Endothelial cell of hepatic sinusoid (primary cell): ENCODE results near the gene LILRB1.
"Not testable (repeated sequence)": the region's sequence is repeated elsewhere in the genome, so short reads cannot be mapped to it uniquely, and the experiment has no call there.

Experiments
- in situ Hi-C: cut with HindIII; loops from 2 replicates; pipeline ENCODE4 v1.10.0; 2017; ENCODE audit warnings: low sequenced_read_pairs

LILRB1 gene

DNA sequence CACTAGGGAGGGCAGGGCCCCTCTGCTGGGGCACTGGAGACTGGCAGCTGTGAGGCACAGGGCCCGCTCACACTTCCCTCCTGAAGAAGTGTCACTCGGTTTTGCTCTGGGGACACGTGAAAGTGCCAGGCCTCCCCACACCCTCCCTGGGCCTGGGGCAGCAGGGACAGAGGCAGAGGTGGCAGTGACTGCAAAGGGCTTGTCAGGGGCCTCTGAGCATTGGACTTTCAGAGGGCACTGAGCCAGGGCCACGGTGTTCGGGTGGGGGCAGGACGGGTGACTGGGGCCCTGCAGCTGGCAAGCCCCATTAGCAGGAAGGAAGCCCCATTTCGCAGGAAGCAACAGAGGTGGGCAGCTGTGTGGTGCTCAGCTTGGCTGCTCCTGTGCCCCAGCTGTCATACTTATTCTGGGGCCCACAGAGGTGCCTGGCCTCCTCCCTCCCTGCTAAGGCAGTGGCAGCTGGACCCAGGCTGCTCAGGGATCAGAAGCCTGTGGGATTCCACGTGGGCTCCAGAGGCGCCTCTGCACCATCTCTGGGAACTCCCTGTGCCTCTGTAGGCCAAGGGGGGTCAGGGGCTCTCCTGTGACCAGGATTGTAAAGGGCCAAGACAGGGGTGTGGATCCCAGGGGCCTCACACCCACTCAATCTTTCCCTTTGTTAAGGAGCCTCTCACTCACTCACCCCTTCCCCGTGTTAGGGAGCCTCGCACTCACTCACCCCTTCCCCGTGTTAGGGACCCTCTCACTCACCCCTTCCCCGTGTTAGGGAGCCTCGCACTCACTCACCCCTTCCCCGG is 5.2 kb upstream of the LILRB1 start:
- in situ Hi-C loops, result not testable (repeated sequence)

DNA sequence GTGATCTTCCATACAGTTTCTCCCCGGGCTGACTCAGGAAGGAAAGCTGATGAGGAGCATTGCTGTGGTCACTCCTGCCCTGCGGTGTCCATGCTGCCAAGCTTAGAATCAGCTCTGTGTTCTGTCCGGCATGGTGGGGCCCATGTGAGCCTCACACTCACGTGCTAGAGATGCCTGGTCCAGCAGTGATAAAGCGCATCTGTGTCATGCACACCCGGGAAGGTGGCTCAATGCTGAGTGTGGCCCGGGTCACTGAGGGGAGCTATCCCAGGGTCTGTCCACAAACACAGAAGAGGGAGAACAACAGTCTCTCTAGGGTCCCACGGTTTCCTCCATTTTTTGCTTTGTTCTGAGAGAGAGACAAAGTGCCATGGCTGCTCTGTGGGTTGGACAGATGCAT is 3.5 kb upstream of the LILRB1 start:
- in situ Hi-C loops, result no loop called here

DNA sequence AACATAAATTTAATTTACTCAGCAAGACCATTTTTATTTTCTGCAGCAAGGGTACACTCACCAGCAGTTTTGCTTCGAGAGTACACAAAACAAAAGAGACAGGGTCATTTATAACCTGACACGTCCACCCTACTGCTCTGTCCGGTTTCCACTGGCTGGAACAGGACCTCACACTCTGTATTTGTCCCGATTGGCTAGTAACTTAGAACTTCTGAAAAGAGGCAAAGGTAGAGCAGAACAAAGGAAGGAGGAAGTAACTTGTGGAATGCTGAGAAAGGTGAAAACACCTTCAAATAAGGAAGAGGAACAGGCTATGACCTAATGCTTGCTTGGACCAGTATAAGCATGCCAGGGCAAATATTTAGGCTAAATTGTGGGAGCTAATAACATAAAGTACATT is 2.4 kb upstream of the LILRB1 start:
- in situ Hi-C loops, result not testable (repeated sequence)

DNA sequence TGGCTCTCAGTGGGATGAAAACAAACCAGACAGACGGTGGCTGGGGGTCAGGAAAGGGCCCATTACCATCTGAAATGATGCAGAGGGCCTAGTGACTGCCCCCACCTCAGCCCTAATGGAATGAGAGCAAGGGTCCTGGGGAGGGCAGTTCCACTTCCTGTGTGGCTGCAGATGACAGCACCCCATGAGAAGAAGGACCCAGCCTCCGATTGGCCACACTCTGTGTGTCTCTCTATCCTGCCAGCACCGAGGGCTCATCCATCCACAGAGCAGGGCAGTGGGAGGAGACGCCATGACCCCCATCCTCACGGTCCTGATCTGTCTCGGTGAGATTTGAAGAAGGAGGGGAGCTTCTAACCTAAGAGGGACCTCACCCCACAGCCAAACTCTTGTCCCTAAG is 498 bp downstream of the LILRB1 start:
- in situ Hi-C loops, result no loop called here

DNA sequence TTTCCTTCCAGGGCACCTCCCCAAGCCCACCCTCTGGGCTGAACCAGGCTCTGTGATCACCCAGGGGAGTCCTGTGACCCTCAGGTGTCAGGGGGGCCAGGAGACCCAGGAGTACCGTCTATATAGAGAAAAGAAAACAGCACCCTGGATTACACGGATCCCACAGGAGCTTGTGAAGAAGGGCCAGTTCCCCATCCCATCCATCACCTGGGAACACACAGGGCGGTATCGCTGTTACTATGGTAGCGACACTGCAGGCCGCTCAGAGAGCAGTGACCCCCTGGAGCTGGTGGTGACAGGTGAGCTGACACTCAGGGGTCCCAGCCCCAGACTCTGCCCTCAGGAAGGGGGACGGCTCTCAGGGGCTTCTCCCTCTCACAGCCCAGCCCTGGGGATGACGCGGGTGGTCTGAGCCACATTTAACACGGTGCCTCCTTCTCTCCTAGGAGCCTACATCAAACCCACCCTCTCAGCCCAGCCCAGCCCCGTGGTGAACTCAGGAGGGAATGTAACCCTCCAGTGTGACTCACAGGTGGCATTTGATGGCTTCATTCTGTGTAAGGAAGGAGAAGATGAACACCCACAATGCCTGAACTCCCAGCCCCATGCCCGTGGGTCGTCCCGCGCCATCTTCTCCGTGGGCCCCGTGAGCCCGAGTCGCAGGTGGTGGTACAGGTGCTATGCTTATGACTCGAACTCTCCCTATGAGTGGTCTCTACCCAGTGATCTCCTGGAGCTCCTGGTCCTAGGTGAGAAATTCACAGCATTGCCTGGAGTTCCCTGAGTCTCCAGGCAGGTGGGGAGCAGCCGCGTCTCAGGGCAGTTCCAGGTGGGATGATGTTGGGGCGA is 1.4 kb downstream of the LILRB1 start:
- in situ Hi-C loops, result not testable (repeated sequence)

DNA sequence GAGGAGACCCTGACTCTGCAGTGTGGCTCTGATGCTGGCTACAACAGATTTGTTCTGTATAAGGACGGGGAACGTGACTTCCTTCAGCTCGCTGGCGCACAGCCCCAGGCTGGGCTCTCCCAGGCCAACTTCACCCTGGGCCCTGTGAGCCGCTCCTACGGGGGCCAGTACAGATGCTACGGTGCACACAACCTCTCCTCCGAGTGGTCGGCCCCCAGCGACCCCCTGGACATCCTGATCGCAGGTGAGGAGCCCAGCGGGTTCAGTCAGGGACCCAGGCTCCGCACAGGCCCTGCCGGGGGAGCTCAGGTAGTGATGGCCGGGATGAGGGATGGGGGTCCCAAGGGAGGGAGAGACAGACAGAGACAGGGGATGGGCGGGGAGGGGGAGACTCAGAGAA is 2.2 kb downstream of the LILRB1 start:
- in situ Hi-C loops, result not testable (repeated sequence)

DNA sequence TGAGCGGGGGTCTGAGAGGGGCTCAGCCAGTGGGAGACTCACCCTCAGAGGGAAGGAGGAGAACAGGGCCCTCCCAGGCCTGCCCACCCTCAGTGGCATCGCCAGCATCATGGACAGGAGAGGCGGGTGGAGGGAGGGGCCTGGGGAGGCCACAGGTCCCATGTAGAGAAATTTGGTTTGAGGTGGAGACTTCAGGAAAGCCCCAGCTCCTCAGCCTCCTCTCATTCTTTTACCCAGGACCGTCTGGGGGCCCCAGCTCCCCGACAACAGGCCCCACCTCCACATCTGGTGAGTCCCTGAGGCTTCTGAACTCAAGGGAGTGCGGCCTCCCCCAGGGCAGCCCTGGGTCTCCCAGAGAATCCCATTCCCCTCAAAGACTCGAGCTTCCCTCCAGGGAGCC is 3.1 kb downstream of the LILRB1 start:
- in situ Hi-C loops, result no loop called here

DNA sequence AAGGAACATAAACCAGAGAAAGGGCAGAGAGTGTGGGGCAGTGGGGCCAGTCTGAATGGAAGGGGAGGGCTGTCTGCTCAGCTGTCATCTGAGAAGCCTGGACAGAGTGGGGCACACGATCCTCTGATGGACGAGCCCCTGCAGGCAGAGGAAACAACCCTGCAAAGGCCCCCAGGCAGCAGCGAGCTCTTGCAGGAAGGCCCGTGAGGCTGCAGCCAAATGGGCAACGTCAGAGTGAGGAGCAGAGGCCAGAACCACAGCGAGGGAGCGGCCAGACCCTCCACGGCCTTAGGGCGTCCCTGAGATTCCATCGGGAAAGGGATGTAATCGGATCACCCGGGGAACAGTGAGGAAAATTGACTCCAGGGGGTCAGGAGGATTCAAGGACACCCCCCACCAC is 5.8 kb downstream of the LILRB1 start:
- in situ Hi-C loops, result not testable (repeated sequence)

DNA sequence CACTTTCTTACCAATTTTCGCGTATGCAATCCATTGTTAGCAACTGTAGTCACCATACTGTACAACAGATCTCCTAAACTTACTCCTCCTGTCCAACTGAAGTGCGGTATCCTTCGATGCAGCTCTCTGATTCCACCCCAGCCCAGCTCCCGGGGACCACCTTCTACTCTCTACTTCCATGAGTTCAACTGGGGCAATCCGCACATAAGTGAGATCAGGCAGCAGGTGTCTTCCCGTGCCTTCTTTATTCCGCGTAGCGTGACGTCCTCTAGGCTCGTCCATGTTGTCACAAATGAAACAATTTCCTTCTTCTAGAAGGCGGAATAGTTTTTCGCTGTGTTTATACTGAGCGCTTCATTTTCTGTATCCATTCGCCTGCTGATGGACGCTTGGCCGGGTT is 8.4 kb downstream of the LILRB1 start:
- in situ Hi-C loops, result no loop called here

DNA sequence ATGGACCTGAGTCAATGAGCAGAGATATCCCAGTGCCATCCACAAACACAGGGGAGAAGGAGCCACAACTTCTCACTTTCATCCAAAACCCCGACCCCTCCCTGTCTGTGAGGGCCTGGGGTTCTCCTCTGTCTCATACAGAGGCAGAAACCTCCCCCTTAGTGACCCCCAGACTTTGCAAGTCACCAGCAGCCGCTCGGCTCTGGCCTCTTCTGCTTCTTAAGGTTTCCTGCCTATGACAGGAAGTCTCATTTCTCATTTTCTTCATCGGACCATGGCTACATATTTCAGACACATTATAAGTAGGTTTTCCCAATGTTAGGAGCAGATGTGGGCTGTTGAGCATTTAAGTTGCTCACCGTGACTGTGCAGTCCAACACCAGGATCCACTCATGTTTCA is 12.7 kb downstream of the LILRB1 start:
- in situ Hi-C loops, result not testable (repeated sequence)

DNA sequence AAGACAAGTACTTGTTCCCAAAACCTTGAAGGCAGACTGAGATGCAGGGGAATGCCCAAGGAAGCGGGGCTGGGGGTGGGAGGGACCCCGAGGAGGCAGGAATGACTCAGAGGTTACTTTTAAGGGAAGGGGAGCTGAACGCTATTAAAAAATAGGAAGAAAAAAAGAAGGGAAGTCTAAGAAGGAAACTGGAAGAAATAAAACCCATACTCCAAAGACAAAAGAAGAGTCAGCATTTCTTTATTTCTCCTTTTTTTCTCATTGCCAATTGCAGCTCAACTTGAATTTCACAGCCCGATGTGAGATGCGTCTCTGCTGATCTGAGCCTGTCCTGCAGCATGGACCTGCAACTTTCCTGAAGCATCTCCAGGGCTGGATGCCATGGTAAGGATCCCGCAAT is 13.3 kb downstream of the LILRB1 start:
- in situ Hi-C loops, result not testable (repeated sequence)

DNA sequence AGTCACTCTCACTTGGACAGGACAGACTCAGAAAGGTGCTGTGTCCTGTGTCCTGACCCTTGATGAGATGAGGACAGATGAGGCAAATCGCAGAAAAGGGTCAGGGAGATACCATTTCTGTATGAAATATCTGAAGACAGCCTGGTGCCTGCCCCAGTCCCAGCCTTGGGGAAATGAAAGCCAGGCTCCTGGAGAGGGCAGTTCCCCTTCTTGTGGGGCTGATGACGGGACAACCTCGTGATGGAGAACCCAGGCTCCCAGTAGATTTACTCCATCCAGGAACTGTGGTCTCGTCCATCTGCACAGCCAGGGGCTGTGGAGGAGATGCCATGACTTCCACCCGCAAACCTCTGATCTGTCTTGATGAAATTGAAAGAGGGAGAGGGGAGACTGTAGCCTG is 13.8 kb downstream of the LILRB1 start:
- in situ Hi-C loops, result no loop called here

DNA sequence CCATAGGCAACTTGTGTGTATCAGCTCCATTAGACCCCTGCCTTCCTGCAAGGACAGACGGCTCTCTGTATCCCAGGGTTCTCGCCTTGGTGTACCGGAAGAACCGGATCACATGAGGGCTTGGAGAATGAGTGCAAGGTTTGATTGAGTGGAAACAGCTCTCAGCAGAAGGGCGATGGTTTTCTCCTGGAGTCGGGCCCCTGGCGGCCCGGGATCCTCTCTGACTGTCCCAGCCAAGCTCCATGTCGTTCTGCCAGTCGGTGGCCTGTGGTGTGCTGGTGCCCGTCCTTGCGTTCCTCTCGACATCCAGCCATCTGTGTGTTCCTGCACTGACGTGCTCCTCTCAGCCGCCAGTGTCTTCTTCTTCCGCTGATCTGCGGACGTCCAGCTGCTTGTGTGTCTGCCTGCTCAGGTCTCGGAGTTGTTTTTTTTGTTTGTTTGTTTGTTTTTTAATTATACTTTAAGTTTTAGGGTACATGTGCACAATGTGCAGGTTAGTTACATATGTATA is 16.1 kb downstream of the LILRB1 start:
- in situ Hi-C loops, result no loop called here

DNA sequence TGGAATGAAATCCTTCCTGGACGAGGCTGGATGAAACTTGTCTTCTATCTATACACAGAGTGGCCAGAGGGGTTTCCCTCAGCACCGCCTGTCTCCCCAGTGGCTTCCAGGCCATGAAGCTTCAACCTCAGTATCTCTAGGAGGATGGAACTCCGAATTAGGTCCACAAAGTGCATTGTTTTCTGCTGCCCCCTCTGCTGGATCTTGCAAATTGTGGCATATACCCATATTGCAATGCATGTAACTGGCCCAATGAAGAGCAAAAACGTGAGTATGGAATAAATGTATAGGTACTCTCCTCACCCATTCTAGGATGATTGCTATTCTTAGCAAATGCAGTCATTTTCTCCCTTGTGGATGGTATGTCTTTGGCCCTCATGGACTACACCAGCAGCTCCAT is 17.8 kb downstream of the LILRB1 start:
- in situ Hi-C loops, result no loop called here

DNA sequence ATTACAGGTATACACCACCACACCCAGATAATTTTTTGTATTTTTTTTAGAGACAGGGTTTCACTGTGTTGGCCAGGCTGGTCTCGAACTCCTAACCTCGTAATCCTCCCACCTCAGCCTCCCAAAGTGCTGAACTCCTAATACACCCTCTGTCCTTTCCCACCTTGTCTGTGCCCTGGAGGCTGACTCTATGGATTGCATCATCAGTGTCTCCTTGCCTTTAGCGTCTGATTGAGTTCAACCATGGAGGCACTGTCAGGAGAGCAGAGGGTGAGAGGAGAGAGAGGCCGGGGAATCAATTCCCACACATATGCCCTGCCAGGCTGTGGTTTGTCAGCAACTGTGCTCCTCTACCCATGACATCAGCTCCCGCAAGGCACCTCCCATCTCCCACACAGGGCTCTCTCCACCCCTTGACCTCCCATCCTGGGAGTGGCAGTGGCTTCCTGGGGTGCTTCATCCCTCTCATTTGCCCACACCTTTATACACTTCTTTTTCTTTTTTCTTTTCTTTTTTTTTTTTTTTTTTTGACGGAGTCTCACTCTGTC is 19.9 kb downstream of the LILRB1 start:
- in situ Hi-C loops, result no loop called here

DNA sequence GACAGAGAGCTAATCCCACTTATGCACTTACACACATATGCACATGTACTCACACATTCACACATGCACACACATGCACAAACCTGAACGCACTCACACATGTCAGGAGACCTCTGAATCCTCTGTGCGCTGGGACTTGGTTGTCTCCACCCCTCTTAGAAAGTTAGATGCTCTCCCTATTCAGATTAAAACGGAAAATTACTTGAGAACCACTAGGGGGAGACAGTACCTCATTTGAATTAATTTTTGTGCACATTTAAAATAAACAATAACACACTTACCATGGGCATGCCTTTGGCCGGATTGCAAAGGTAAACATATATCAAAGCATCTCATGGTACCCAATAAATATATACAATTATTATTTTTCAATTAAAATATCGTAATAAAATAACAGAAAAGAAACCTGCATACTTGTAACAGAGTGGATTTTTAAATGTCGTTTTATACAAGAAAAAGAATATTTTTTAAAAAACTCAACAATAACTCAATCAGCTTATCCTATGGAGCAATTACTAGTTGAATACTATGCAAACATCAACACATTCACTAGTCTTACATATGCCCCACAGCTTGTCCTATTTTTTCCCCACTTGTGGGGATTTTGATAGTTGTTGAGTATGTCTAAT is 23.0 kb downstream of the LILRB1 start:
- in situ Hi-C loops, result no loop called here

DNA sequence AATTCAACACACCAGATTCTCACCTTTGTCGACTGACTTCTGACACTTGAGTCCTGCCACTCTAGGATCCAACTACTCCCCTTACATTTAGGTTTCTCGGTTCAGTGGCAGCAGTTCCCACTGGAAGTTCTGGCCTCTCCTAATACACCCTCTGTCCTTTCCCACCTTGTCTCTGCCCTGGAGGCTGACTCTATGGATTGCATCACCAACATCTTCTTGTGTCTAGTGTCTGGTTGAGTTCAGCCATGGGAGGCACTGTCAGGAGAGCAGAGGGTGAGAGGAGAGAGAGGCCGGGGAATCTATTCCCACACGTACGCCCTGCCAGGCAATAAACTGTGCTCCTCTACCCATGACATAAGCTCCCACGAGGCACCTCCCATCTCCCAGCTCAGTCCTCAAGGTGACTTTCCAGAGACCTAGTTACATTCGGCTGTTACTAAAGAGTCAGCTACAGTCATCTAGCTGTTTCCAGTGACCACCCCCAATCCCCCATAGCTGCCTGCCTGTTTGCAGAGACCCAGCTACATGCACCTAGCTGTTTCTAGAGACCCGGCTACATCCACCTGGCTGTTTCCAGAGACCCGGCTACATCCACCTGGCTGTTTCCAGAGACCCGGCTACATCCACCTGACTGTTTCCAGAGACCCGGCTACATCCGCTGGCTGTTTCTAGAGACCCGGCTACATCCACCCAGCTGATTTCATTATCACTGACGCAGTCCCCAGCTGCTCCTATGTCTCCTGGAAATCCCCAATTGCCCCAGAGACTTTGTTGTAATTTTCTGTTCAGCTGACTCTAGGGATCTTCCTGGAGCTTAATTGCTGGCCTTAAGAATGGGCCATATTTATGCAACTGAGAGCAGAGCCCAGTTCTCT is 24.4 kb downstream of the LILRB1 start:
- in situ Hi-C loops, result no loop called here

DNA sequence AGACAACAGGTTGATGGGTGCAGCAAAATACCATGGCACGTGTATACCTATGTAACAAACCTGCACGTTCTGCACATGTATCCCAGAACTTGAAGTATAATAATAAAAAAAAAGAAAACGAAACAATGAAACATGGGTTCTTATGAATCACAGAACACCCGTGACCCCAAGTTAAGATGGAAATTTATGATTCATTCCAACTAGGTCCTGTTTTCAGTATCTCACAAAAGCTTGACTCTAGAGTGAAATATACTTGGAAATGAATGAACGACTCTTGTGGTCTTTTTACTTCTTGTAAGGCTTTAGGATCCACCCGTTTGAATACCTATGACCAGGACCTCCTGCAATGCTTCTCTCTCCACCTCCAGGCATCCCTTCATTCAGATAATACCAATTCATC is 29.0 kb downstream of the LILRB1 start:
- in situ Hi-C loops, result no loop called here

DNA sequence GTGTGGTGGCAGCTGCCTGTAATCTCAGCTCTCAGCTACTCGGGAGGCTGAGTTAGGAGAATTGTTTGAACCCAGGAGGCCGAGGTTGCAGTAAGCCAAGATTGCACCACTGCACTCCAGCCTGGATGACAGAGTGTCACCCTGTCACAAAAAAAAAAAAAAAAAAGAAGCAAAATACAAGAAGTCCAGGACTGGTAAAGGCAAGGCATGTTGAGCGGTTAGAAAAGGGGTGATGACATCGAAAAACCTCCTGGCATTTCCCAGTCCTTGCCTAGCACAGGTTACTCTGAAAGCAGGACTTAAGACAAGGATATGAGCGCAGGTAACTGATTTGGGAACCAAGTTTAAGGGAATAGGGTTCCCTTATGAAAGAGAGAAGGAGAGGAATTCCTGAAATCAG is 30.0 kb downstream of the LILRB1 start:
- in situ Hi-C loops, result no loop called here

DNA sequence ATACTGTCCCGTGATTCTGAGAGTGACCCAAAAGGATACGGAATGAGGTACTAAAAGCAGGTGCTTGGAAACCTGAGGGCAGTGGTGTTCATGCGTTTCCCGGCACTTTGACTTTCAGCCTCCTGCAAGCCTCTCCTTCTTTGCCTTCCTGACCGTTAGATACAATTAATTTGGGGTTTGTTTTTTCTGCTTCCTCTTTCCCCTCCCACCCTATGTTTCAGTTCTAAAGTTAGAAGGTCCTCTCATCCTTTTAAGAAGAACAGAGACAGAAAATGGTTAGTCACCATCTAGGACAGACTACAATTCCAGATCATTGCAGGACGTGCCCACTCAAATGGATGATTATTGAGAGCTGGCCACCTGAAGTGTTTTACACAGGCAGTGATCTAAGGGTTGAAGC is 30.7 kb downstream of the LILRB1 start:
- in situ Hi-C loops, result no loop called here
